ENCODE measurements around the gene LRRC8E. TPM values are rescaled to one million over a fixed set of nuclear protein-coding genes. Genes with fewer than 3 reads are reported as not detected.

LRRC8E gene
- total RNA-seq, 1 donor: 6.0 TPM

DNA sequence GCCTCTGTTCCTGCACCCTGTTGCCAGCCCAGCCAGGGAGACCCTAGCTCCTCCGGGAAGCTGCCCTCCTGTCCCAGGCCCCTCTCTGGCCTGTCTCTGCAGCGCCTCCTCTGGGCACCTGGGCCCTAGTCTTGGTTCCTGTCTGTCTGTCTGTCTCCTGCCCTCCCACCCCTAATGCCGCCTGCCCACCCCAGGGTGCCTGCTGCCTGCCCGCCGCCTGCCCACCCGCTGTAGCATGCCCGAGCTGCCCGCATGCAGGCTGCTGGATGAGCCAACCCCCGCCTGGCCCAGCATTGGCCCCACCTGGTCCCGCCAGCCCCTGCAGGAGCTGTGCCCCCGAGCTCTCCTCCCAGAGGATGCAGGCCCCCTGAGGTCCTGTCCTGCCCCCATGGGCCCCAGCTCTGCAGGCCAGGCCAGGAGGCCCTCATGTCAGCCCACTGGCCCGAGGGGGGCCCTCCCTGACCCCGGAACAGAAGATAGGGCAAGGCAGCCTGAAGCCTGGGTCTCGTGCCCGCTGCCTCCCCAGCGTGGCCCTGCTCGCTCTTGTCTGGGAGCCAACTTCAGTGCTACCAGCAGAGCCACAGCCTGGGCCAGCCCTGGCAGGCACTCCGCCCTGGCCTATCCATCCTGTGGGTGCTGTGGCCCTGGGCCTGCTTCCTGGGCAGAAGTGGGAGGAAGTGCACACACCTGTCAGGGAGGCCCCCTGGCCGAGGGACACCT lies 20.6 kb downstream of the LRRC8E start:
- DNase-seq (ENCODE audit: low read depth): no peak

DNA sequence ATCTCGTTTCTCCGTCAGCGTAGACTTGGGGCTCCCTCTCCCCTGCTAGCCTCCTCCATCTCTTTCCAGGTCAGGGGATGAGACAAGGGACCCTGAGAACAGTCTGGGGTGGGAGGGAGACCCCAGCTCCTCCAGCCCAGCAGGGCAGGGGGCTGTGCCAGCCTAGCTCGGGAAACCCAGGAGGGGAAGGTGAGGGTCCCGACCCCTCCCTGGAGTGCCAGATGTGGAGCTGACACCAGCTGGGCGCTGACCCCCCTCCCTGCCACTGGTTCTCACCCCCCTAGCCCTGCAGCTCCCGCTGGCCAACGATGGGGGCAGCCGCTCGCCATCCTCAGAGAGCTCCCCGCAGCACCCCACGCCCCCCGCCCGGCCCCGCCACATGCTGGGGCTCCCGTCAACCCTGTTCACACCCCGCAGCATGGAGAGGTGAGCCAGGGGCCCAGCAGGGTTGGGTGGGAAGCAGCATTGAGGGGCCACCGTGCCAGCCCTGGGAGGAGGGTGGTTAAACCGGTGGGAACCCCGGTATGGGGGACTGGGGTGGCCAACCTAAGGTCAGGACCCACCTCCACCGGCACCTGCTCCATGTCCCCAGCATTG lies 21.3 kb downstream of the LRRC8E start:
- no peak overlapping the region for H3K4me3 ChIP-seq (ENCODE audit: low read depth, low read length)
- TF ChIP-seq, protein P1, sequence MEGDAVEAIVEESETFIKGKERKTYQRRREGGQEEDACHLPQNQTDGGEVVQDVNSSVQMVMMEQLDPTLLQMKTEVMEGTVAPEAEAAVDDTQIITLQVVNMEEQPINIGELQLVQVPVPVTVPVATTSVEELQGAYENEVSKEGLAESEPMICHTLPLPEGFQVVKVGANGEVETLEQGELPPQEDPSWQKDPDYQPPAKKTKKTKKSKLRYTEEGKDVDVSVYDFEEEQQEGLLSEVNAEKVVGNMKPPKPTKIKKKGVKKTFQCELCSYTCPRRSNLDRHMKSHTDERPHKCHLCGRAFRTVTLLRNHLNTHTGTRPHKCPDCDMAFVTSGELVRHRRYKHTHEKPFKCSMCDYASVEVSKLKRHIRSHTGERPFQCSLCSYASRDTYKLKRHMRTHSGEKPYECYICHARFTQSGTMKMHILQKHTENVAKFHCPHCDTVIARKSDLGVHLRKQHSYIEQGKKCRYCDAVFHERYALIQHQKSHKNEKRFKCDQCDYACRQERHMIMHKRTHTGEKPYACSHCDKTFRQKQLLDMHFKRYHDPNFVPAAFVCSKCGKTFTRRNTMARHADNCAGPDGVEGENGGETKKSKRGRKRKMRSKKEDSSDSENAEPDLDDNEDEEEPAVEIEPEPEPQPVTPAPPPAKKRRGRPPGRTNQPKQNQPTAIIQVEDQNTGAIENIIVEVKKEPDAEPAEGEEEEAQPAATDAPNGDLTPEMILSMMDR (IDR thresholded peaks at IDR 0.05; ENCODE audit: insufficient read depth, low read depth, low read length): no peak
- no peak for DNase-seq (ENCODE audit: low read depth)

More for the DNA sequence above, 20.6 kb downstream of the LRRC8E start:
- no peak overlapping the region for H3K4me3 ChIP-seq (ENCODE audit: low read depth, low read length)
- TF ChIP-seq, protein P1 (IDR thresholded peaks at IDR 0.05; ENCODE audit: insufficient read depth, low read depth, low read length): no peak

DNA sequence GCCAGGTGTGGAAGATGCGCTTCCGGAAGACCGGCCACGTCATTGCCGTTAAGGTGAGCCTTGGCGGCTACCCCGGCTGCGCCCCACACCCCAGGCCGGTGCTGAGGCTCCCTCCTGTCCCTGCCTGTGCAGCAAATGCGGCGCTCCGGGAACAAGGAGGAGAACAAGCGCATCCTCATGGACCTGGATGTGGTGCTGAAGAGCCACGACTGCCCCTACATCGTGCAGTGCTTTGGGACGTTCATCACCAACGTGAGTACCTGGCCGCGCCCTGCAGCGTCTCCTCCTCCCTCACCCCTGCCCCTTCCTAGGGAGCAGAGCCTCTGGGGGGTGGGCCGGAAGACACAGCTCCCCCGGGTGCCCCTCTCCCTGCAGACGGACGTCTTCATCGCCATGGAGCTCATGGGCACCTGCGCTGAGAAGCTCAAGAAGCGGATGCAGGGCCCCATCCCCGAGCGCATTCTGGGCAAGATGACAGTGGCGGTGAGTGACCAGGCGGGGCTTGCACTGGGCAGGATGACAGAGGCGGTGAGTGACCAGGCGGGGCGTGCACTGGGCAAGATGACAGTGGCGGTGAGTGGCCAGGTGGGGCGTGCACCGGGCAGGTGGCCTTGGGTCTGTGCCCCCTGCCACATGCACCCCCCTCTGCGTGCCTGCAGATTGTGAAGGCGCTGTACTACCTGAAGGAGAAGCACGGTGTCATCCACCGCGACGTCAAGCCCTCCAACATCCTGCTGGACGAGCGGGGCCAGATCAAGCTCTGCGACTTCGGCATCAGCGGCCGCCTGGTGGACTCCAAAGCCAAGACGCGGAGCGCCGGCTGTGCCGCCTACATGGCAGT lies 22.2 kb downstream of the LRRC8E start:
- no peak for DNase-seq (ENCODE audit: low read depth)
- no peak overlapping the region for H3K4me3 ChIP-seq (ENCODE audit: low read depth, low read length)
- TF ChIP-seq, protein P1 (IDR thresholded peaks at IDR 0.05; ENCODE audit: insufficient read depth, low read depth, low read length): no peak

DNA sequence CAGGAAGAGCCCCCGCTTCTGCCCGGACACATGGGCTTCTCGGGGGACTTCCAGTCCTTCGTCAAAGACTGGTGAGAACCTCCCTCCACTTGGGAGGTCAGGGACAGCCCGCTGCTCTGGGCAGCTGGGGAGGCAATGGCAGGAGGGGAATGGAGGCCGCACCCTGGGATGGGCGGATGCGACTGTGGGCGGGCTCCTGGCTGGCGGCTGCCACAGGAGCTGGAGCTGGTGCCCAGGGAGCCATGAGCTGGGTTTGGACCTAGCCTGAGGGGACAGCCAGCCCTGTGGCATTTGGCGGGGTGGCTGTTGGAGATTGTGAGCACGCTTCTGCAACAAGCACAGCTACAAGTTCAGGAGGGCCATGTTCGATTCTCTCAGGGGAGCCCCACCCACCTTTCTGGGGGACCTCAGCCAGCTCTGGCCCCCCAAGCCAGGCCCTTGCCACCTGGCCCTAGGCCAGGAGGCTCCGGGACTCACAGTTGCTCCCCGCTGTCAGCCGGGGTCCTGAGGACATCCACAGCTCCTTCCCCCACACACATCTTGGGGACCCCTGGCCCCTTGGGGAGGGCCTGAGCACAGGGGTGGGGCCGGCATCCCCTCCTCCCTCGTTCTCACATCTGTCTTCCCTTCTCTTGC lies 23.3 kb downstream of the LRRC8E start:
- no peak for DNase-seq (ENCODE audit: low read depth)
- no peak overlapping the region for H3K4me3 ChIP-seq (ENCODE audit: low read depth, low read length)
- TF ChIP-seq, protein P1 (IDR thresholded peaks at IDR 0.05; ENCODE audit: insufficient read depth, low read depth, low read length): no peak

DNA sequence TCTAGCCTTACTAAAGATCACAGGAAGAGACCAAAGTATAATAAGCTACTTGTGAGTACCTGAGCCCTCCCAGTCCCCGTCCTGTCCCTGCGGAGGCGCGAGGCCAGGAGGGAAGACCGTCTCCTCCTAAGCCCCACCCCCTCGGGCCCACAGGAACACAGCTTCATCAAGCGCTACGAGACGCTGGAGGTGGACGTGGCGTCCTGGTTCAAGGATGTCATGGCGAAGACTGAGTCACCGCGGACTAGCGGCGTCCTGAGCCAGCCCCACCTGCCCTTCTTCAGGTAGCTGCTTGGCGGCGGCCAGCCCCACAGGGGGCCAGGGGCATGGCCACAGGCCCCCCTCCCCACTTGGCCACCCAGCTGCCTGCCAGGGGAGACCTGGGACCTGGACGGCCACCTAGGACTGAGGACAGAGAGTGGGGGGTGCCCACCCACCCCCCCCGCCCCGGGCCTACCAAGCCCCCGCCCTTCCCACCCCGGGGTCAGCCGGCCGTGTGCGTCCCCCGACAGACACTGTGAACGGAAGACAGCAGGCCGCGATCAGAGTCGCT lies 23.9 kb downstream of the LRRC8E start:
- no peak for DNase-seq (ENCODE audit: low read depth)
- H3K4me3 ChIP-seq (ENCODE audit: low read depth, low read length): no peak overlapping the region

More for the DNA sequence above, 23.9 kb downstream of the LRRC8E start:
- TF ChIP-seq, protein P1 (IDR thresholded peaks at IDR 0.05; ENCODE audit: insufficient read depth, low read depth, low read length): no peak

Measured in fibroblast of villous mesenchyme (primary cell).